Panc1 (cell line): ENCODE data around the gene USPL1.

Experiments
- CTCF ChIP-seq: fragments of 450-650 bp; IDR thresholded peaks from 2 replicates; pipeline ENCODE4 v1.5.1; 2017; ENCODE audit warnings: mild to moderate bottlenecking
- POLR2AphosphoS5 ChIP-seq: IDR thresholded peaks from 2 replicates; pipeline ENCODE4 v1.6.1; 2012; ENCODE audit warnings: mild to moderate bottlenecking, low read depth, low read length, moderate library complexity
- REST ChIP-seq, 2 experiments: IDR thresholded peaks; 2 replicates each; pipeline ENCODE4 v1.6.1; 2011 to 2012; ENCODE audit warnings: low read depth in 2 of 2, control low read depth in 1 of 2, low read length in 1 of 2, mild to moderate bottlenecking in 1 of 2, moderate library complexity in 1 of 2; ENCODE audit not compliant: insufficient read depth in 1 of 2
- SIN3A ChIP-seq: IDR thresholded peaks from 2 replicates; pipeline ENCODE4 v1.6.1; 2012; ENCODE audit warnings: low read depth, mild to moderate bottlenecking, low read length, moderate library complexity, borderline replicate concordance; ENCODE audit not compliant: insufficient read depth
- TCF7L2 ChIP-seq: IDR thresholded peaks from 2 replicates; pipeline ENCODE4 v1.6.1; 2011; ENCODE audit warnings: mild to moderate bottlenecking, low read depth, low read length, inconsistent platforms

- TF ChIP-seq CTCF (no peak), POLR2AphosphoS5 (no peak), REST (IDR thresholded peaks at IDR 0.05; ENCODE audit: insufficient read depth in 1 of 2, low read depth in 2 of 2, low read length in 1 of 2) (no peak), TCF7L2 (no peak), SIN3A (no peak)
Measured at GRCh38 chr13:30623392-30623791, 5.7 kb downstream of the USPL1 start.
